BJ (cell line): ENCODE results near the gene CLDN2. TPM values are rescaled to one million over a fixed set of nuclear protein-coding genes. Genes with fewer than 3 reads are reported as not detected.

Experiments used
- CTCF ChIA-PET: fragments of 350-600 bp; formaldehyde crosslinking; extraction: SDS; loops from one replicate; lab custom pipeline; 2021; ENCODE audit warnings: antibody characterized with exemption, inconsistent platforms; lab: Yijun Ruan, JAX
- POLR2A ChIA-PET: fragments of 300-600 bp; sonication (Branson Sonifier 250); formaldehyde crosslinking; extraction: SDS; loops from one replicate; lab custom pipeline; 2021; ENCODE audit warnings: antibody characterized with exemption; lab: Charles Lee
- DNase-seq: peaks from one replicate; pipeline ENCODE4 v3.0.0-alpha.2; 2011; ENCODE audit warnings: low read depth
- H3K27me3 ChIP-seq: 2 replicates; pipeline ENCODE4 v1.6.0; 2011; ENCODE audit warnings: low read length; ENCODE audit not compliant: control insufficient read depth, insufficient read depth
- H3K36me3 ChIP-seq: 2 replicates; pipeline ENCODE4 v1.5.1; 2011; ENCODE audit warnings: low read length; ENCODE audit not compliant: control insufficient read depth, insufficient read depth
- H3K4me3 ChIP-seq: 2 replicates; pipeline ENCODE4 v1.5.1; 2011; ENCODE audit warnings: low read depth, mild to moderate bottlenecking, control low read depth, low read length
- polyA plus RNA-seq: library from polyadenylated mRNA; depleted of rRNA; stranded (reverse); fragments of >200 nt; gene quantifications from 2 replicates; pipeline ENCODE4 v1.2.3, GENCODE V29; 2011
- TF ChIP-seq, protein P1 (sequence below): IDR thresholded peaks from 2 replicates; pipeline ENCODE4 v1.5.1; 2011; ENCODE audit warnings: low read depth, mild to moderate bottlenecking, control low read depth, inconsistent platforms, low read length, moderate library complexity; ENCODE audit not compliant: insufficient read depth

The CLDN2 gene
- polyA plus RNA-seq, 1 experiment: not detected

DNA sequence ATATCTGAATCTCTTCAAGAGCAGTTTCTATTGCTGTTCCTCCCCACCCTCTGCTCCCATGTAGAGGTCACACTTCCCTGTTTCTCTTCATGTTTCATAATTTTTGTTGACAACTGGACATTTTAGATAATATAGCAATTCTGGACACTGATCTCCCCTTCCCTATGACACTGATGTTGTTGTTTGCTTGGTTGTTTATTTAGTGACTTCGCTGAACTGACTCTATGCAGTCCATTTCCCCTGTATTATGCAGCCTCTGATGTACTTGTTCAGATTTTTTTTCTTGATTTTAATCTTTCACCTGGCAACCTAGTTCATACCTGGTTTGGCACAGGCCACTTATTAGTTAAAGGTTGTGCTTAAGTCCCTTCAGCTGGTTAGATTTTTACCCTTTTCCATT, 29.2 kb downstream of the CLDN2 start:
- no peak for DNase-seq
- CTCF ChIA-PET: interaction anchor here (0.5 to 1.6 kb wide), 2 partner anchors 50 to 326 kb away, joined by 3 to 5 read pairs; no protein-coding TSS in a partner anchor
- TF ChIP-seq, protein P1, sequence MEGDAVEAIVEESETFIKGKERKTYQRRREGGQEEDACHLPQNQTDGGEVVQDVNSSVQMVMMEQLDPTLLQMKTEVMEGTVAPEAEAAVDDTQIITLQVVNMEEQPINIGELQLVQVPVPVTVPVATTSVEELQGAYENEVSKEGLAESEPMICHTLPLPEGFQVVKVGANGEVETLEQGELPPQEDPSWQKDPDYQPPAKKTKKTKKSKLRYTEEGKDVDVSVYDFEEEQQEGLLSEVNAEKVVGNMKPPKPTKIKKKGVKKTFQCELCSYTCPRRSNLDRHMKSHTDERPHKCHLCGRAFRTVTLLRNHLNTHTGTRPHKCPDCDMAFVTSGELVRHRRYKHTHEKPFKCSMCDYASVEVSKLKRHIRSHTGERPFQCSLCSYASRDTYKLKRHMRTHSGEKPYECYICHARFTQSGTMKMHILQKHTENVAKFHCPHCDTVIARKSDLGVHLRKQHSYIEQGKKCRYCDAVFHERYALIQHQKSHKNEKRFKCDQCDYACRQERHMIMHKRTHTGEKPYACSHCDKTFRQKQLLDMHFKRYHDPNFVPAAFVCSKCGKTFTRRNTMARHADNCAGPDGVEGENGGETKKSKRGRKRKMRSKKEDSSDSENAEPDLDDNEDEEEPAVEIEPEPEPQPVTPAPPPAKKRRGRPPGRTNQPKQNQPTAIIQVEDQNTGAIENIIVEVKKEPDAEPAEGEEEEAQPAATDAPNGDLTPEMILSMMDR: no peak
- Histone ChIP-seq H3K36me3 (no peaks in the 10 kb centered on the region; the same call in none of the 2 replicates), H3K4me3 (no peak overlapping the region), H3K27me3 (no peaks in the 10 kb centered on the region)
- POLR2A ChIA-PET: no interaction called here

DNA sequence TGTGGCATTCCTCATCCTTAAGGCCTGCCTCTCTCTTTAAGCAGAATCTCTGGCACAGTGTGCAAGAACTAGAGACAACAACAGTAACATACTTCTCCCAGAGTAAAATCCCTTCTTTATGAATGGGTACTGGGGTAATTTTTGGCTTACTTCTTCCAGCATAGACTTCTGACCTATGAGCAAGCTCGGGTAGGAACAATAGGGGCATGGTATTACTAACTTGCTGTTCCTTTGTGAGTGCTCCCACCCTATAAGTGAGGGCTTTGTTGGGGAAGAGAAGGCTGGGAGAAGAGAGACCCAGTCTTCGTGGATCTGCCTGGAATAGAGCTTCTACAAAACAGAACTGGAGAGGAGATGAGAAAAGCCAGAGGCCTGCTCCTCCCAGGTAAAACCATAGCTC, 30.2 kb downstream of the CLDN2 start:
- no peaks in the 10 kb centered on the region for H3K27me3 ChIP-seq
- ChIA-PET CTCF (interaction anchor here (1.2 to 1.9 kb wide), 3 partner anchors 10 to 56 kb away, joined by 3 to 7 read pairs (median 5); no protein-coding TSS in a partner anchor), POLR2A (no interaction called here)
- no peaks in the 10 kb centered on the region; the same call in none of the 2 replicates for H3K36me3 ChIP-seq
- TF ChIP-seq, protein P1: no peak
- no peak for DNase-seq
- no peak overlapping the region for H3K4me3 ChIP-seq

DNA sequence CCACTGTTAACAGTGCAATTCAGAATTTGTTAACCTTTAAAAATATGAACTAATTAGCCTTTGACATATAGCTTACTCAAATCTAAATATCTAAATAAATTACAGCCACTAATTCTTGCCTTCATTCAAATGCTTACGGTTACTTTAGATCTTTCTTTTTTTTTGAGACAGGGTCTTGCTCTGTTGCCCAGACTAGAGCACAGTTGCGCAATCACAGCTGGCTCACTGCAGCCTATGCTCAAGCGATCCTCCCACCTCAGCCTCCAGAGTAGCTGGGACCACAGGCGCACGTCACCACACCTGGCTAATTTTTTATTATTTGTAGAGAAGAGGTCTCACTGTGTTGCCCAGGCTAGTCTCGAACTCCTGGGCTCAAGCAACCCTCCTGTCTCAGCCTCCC, 31.0 kb downstream of the CLDN2 start:
- ChIA-PET POLR2A (no interaction called here), CTCF (interaction anchor here (0.6 to 1.9 kb wide), 4 partner anchors 9 to 366 kb away, joined by 3 to 7 read pairs (median 3); no protein-coding TSS in a partner anchor)
- TF ChIP-seq, protein P1: no peak
- DNase-seq: no peak
- Histone ChIP-seq H3K36me3 (no peaks in the 10 kb centered on the region; the same call in none of the 2 replicates), H3K27me3 (no peaks in the 10 kb centered on the region), H3K4me3 (no peak overlapping the region)

DNA sequence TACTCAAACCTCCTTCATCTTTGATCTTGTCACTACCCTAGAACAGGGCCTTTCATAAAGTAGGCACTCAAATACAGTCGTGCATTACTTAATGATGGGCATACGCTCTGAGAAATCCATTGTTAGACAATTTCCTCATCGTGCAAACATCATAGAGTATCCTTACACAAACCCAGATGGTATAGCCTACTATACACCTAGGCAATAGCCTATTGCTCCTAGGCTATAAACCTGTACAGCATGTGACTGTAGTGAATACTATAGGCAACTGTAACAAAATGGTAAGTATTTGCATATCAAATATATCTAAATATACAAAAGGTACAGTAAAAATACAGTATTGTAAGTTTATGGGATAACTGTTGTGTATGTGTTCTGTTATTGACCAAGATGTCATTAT, 31.9 kb downstream of the CLDN2 start:
- no peak for DNase-seq
- Histone ChIP-seq H3K27me3 (no peaks in the 10 kb centered on the region), H3K4me3 (no peak overlapping the region), H3K36me3 (no peaks in the 10 kb centered on the region; the same call in none of the 2 replicates)
- ChIA-PET POLR2A (no interaction called here), CTCF (interaction anchor here (0.8 kb wide), 1 partner anchor 58 kb away, joined by 3 read pairs; no protein-coding TSS in a partner anchor)
- TF ChIP-seq, protein P1: no peak

DNA sequence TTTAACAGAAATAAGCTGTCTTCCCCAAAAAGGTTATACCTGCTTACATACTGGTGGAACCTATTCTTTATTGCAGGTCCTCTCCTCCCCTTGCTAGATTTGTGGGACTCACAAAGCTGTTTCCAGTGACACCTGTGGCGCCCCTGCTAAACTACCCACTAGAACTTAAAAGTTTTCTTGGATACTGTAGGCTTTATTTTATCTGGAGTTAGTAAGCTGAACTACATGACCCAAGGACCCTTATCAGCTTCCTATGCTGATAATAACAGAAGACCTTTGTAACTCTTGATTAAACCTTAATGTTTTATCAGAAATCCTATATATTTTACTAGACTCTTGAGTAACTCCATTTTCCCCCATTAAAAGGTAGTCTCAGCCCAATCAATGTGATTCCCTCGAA, 32.3 kb downstream of the CLDN2 start:
- ChIA-PET POLR2A (no interaction called here), CTCF (interaction anchor here (0.8 kb wide), 1 partner anchor 58 kb away, joined by 3 read pairs; no protein-coding TSS in a partner anchor)
- Histone ChIP-seq H3K36me3 (no peaks in the 10 kb centered on the region; the same call in none of the 2 replicates), H3K4me3 (no peak overlapping the region), H3K27me3 (no peaks in the 10 kb centered on the region)
- DNase-seq: no peak
- TF ChIP-seq, protein P1: no peak
